SK-N-SH treated with all-trans-retinoic acid at 6 μM for 48 hours (cell line): Measurements from ENCODE around the gene FZR1.

Experiments used
- ATAC-seq: fragments of 200-7000 bp; cut with Tn5 transposase; 3 replicates; pipeline ENCODE4 v1.9.1; 2020; ENCODE audit warnings: mild to moderate bottlenecking, moderate library complexity
- ARNTL ChIP-seq: fragments of 450-650 bp; formaldehyde crosslinking; IDR thresholded peaks from 2 replicates; pipeline ENCODE4 v1.5.0; 2020; ENCODE audit warnings: low read depth, mild to moderate bottlenecking, moderate library complexity, borderline replicate concordance
- BACH2 ChIP-seq: fragments of 250-450 bp; sonication (Bioruptor Pico); IDR thresholded peaks from 2 replicates; pipeline ENCODE4 v1.9.0; 2021; ENCODE audit warnings: mild to moderate bottlenecking, borderline replicate concordance
- CREB5 ChIP-seq: fragments of 250-450 bp; sonication (Bioruptor Pico); IDR thresholded peaks from 2 replicates; pipeline ENCODE4 v1.5.1; 2020; ENCODE audit warnings: low read depth, mild to moderate bottlenecking, moderate library complexity
- CSDC2 ChIP-seq: fragments of 250-450 bp; sonication (Bioruptor Pico); IDR thresholded peaks from 2 replicates; pipeline ENCODE4 v1.5.0; 2020; ENCODE audit warnings: mild to moderate bottlenecking, moderate library complexity
- CSRNP3 ChIP-seq: fragments of 250-450 bp; sonication (Bioruptor Pico); IDR thresholded peaks from 2 replicates; pipeline ENCODE4 v1.5.1; 2021; ENCODE audit warnings: mild to moderate bottlenecking, moderate library complexity
- ESRRG ChIP-seq: fragments of 250-450 bp; sonication (Bioruptor Pico); IDR thresholded peaks from 2 replicates; pipeline ENCODE4 v1.6.1; 2021; ENCODE audit warnings: mild to moderate bottlenecking
- GLIS3 ChIP-seq: fragments of 250-450 bp; sonication (Bioruptor Pico); IDR thresholded peaks from 2 replicates; pipeline ENCODE4 v1.5.0; 2020; ENCODE audit warnings: mild to moderate bottlenecking, moderate library complexity
- OSR1 ChIP-seq: fragments of 250-450 bp; sonication (Bioruptor Pico); IDR thresholded peaks from 2 replicates; pipeline ENCODE4 v1.8.0; 2022; ENCODE audit warnings: moderate library complexity, mild to moderate bottlenecking, inconsistent platforms
- POU6F1 ChIP-seq: fragments of 250-450 bp; sonication (Bioruptor Pico); IDR thresholded peaks from 2 replicates; pipeline ENCODE4 v1.8.0; 2021; ENCODE audit warnings: low read depth, mild to moderate bottlenecking, moderate library complexity, borderline replicate concordance
- RARB ChIP-seq: fragments of 250-450 bp; sonication (Bioruptor Pico); IDR thresholded peaks from 2 replicates; pipeline ENCODE4 v1.8.0; 2021; ENCODE audit warnings: mild to moderate bottlenecking, moderate library complexity
- TCF4 ChIP-seq: fragments of 250-450 bp; sonication (Bioruptor Pico); IDR thresholded peaks from 2 replicates; pipeline ENCODE4 v1.8.0; 2021; ENCODE audit warnings: mild to moderate bottlenecking, moderate library complexity, borderline replicate concordance
- TSHZ2 ChIP-seq: fragments of 250-450 bp; sonication (Bioruptor Pico); IDR thresholded peaks from 2 replicates; pipeline ENCODE4 v1.5.0; 2020; ENCODE audit warnings: mild to moderate bottlenecking, moderate library complexity
- ZFP3 ChIP-seq: fragments of 250-450 bp; sonication (Bioruptor Pico); IDR thresholded peaks from 2 replicates; pipeline ENCODE4 v1.5.0; 2020; ENCODE audit warnings: mild to moderate bottlenecking, moderate library complexity
- ZFP30 ChIP-seq: fragments of 450-650 bp; formaldehyde crosslinking; IDR thresholded peaks from 2 replicates; pipeline ENCODE4 v1.5.0; 2022; ENCODE audit warnings: mild to moderate bottlenecking, moderate library complexity
- ZNF70 ChIP-seq: fragments of 450-650 bp; formaldehyde crosslinking; IDR thresholded peaks from 2 replicates; pipeline ENCODE4 v1.5.0; 2020; ENCODE audit warnings: mild to moderate bottlenecking, moderate library complexity

Gene FZR1

GRCh38 chr19:3508771-3509535 lies 2.8 kb downstream of the FZR1 start (continued):
- TF ChIP-seq CSRNP3 (CRISPR knock-in tag), result no peak
- TF ChIP-seq ARNTL (CRISPR knock-in tag), result no peak

GRCh38 chr19:3509566-3509989 lies 3.5 kb downstream of the FZR1 start:
- ATAC-seq, result peak; percentile 3; the same call in 1 of the 3 replicates
- no peak for TF ChIP-seq TSHZ2 (CRISPR knock-in tag)
- TF ChIP-seq GLIS3 (CRISPR knock-in tag), result no peak
- TF ChIP-seq BACH2 (CRISPR knock-in tag), result no peak
- TF ChIP-seq TCF4 (CRISPR knock-in tag), result no peak
- TF ChIP-seq ARNTL (CRISPR knock-in tag), result no peak

GRCh38 chr19:3510727-3511126 lies 4.6 kb downstream of the FZR1 start:
- no peak for TF ChIP-seq CSDC2
- no peak for TF ChIP-seq CSRNP3 (CRISPR knock-in tag)
- no peak for TF ChIP-seq ZNF70 (CRISPR knock-in tag)
- no peak for TF ChIP-seq ZFP3 (CRISPR knock-in tag)
- TF ChIP-seq TSHZ2 (CRISPR knock-in tag), result no peak
- ATAC-seq, result no peak

- TF ChIP-seq POU6F1 (no peak), ZFP3 (CRISPR knock-in tag) (no peak), ZFP30 (CRISPR knock-in tag) (no peak), TSHZ2 (CRISPR knock-in tag) (no peak), OSR1 (no peak), RARB (CRISPR knock-in tag) (no peak), ESRRG (no peak), CREB5 (CRISPR knock-in tag) (no peak), CSRNP3 (CRISPR knock-in tag) (no peak), ZNF70 (CRISPR knock-in tag) (no peak)
- ATAC-seq, result no peak
Observed at GRCh38 chr19:3511506-3512251, 5.6 kb downstream of the FZR1 start.
